GM21390 (cell line): ENCODE results near the gene GRK6.
A peak's percentile ranks its signal among the peaks of the same experiment; 100 is the strongest.

Experiments used
- ATAC-seq: cut with Tn5 transposase; IDR thresholded peaks from one replicate; pipeline ENCODE4 v1.9.1; 2021; ENCODE audit not compliant: unreplicated experiment

Gene GRK6

GRCh38 chr5:177426566-177427210, at the start of gene GRK6:
TSS of gene GRK6 (plus strand) at chr5:177426676. CDS start at chr5:177426846, 170 bp downstream.
- ATAC-seq: peak; percentile 50

- no peak for ATAC-seq
Observed at GRCh38 chr5:177377851-177378776, 48.4 kb upstream of the GRK6 start.

GRCh38 chr5:177378884-177379883, 47.3 kb upstream of the GRK6 start:
- no peak for ATAC-seq

- ATAC-seq: no peak
Observed at GRCh38 chr5:177380805-177381126, 45.7 kb upstream of the GRK6 start.

GRCh38 chr5:177382423-177383029, 44.0 kb upstream of the GRK6 start:
- ATAC-seq: no peak

GRCh38 chr5:177383181-177383580, 43.3 kb upstream of the GRK6 start:
- no peak for ATAC-seq

- no peak for ATAC-seq
Observed at GRCh38 chr5:177384134-177384533, 42.3 kb upstream of the GRK6 start, which contains the start of gene SLC34A1. TSS of gene SLC34A1 (plus strand) at chr5:177384434. CDS start at chr5:177385742, 1,308 bp downstream.

- no peak for ATAC-seq
Observed at GRCh38 chr5:177385720-177386119, 40.8 kb upstream of the GRK6 start.

GRCh38 chr5:177386542-177386941, 39.9 kb upstream of the GRK6 start:
- no peak for ATAC-seq

- no peak for ATAC-seq
Observed at GRCh38 chr5:177387405-177387804, 39.1 kb upstream of the GRK6 start.

GRCh38 chr5:177388521-177389052, 37.9 kb upstream of the GRK6 start:
- no peak for ATAC-seq

- ATAC-seq: no peak
Observed at GRCh38 chr5:177389241-177390169, 37.0 kb upstream of the GRK6 start.

- peak; percentile 58 for ATAC-seq
Observed at GRCh38 chr5:177390363-177391300, 35.8 kb upstream of the GRK6 start.

- ATAC-seq: no peak
Observed at GRCh38 chr5:177392765-177393164, 33.7 kb upstream of the GRK6 start.

GRCh38 chr5:177393206-177393765, 33.2 kb upstream of the GRK6 start:
- ATAC-seq: no peak

GRCh38 chr5:177393990-177394389, 32.5 kb upstream of the GRK6 start:
- ATAC-seq: no peak

- ATAC-seq: no peak
Observed at GRCh38 chr5:177396078-177396477, 30.4 kb upstream of the GRK6 start.

GRCh38 chr5:177396807-177397206, 29.7 kb upstream of the GRK6 start:
- no peak for ATAC-seq
